Measurements from ENCODE around the gene MROH2A.

GRCh38 chr2:233830111-233830802, 52.1 kb downstream of the MROH2A start:
- TF ChIP-seq, protein P1, sequence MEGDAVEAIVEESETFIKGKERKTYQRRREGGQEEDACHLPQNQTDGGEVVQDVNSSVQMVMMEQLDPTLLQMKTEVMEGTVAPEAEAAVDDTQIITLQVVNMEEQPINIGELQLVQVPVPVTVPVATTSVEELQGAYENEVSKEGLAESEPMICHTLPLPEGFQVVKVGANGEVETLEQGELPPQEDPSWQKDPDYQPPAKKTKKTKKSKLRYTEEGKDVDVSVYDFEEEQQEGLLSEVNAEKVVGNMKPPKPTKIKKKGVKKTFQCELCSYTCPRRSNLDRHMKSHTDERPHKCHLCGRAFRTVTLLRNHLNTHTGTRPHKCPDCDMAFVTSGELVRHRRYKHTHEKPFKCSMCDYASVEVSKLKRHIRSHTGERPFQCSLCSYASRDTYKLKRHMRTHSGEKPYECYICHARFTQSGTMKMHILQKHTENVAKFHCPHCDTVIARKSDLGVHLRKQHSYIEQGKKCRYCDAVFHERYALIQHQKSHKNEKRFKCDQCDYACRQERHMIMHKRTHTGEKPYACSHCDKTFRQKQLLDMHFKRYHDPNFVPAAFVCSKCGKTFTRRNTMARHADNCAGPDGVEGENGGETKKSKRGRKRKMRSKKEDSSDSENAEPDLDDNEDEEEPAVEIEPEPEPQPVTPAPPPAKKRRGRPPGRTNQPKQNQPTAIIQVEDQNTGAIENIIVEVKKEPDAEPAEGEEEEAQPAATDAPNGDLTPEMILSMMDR (IDR thresholded peaks at IDR 0.05), result no peak
- no peak for TF ChIP-seq POLR2A (IDR thresholded peaks at IDR 0.05)
